CD4-positive, alpha-beta memory T cell (primary cell): ENCODE measurements around the gene IFIH1. TPM values are rescaled to one million over a fixed set of nuclear protein-coding genes. Genes with fewer than 3 reads are reported as not detected.

Experiments used
- CTCF ChIA-PET: fragments of 350-600 bp; sonication (Branson Sonifier 250); formaldehyde crosslinking; loops from one replicate; lab custom pipeline; 2021; ENCODE audit warnings: inconsistent platforms; ENCODE audit not compliant: partially characterized antibody; lab: Charles Lee
- POLR2A ChIA-PET: fragments of 350-600 bp; sonication (Branson Sonifier 250); formaldehyde crosslinking; loops from one replicate; lab custom pipeline; 2021; ENCODE audit not compliant: partially characterized antibody; lab: Charles Lee
- DNase-seq, 5 donors: peaks; one replicate each; pipeline versions ENCODE4 v3.0.0 to v3.0.0-alpha.2; 2020 to 2022; ENCODE audit warnings: mixed read lengths in 1 of 5
- H3K27ac ChIP-seq: one replicate; pipeline ENCODE4 v1.7.0; 2013; ENCODE audit warnings: low read depth, low read length
- H3K27me3 ChIP-seq: 2 replicates; pipeline ENCODE4 v1.7.0; 2013; ENCODE audit warnings: mild to moderate bottlenecking, low read length, moderate library complexity; ENCODE audit not compliant: insufficient read depth
- H3K36me3 ChIP-seq: 2 replicates; pipeline ENCODE4 v1.7.0; 2013; ENCODE audit warnings: mild to moderate bottlenecking, low read length, moderate library complexity; ENCODE audit not compliant: insufficient read depth
- H3K4me1 ChIP-seq: 2 replicates; pipeline ENCODE4 v1.7.0; 2013; ENCODE audit warnings: mild to moderate bottlenecking, low read length, moderate library complexity; ENCODE audit not compliant: insufficient read depth
- H3K4me3 ChIP-seq, 2 donors: one replicate each; pipeline ENCODE4 v1.7.0; 2013; ENCODE audit warnings: low read length in 2 of 2, mild to moderate bottlenecking in 1 of 2
- H3K9me3 ChIP-seq, 2 donors: one replicate each; pipeline ENCODE4 v1.7.0; 2013; ENCODE audit warnings: low read length in 2 of 2, control low read depth in 1 of 2; ENCODE audit not compliant: control insufficient read depth in 1 of 2
- H3K27ac Mint-ChIP-seq, 7 donors: one replicate each; pipeline ENCODE4 v1.8.0; 2020 to 2021; ENCODE audit warnings: mixed read lengths in 7 of 7, mild to moderate bottlenecking in 6 of 7, inconsistent platforms in 3 of 7, moderate library complexity in 3 of 7
- H3K27me3 Mint-ChIP-seq, 2 donors: one replicate each; pipeline ENCODE4 v1.8.0; 2020 to 2021; ENCODE audit warnings: mixed read lengths in 2 of 2
- H3K36me3 Mint-ChIP-seq, 2 donors: one replicate each; pipeline ENCODE4 v1.8.0; 2020 to 2021; ENCODE audit warnings: mixed read lengths in 2 of 2, inconsistent platforms in 1 of 2, mild to moderate bottlenecking in 1 of 2
- H3K4me1 Mint-ChIP-seq, 4 donors: one replicate each; pipeline ENCODE4 v1.8.0; 2020 to 2021; ENCODE audit warnings: mixed read lengths in 4 of 4, mild to moderate bottlenecking in 1 of 4
- H3K4me3 Mint-ChIP-seq, 8 donors: one replicate each; pipeline ENCODE4 v1.8.0; 2020 to 2021; ENCODE audit warnings: mixed read lengths in 8 of 8, mild to moderate bottlenecking in 7 of 8, moderate library complexity in 6 of 8, inconsistent platforms in 3 of 8
- H3K9me3 Mint-ChIP-seq, 8 donors: one replicate each; pipeline ENCODE4 v1.8.0; 2020 to 2021; ENCODE audit warnings: mixed read lengths in 8 of 8, mild to moderate bottlenecking in 5 of 8, inconsistent platforms in 3 of 8, moderate library complexity in 1 of 8
- intact Hi-C: fragments of 100-400 bp; cut with micrococcal nuclease; formaldehyde crosslinking; loops from one replicate; pipeline ENCODE4 v1.15.1; 2023
- polyA plus RNA-seq, 2 donors: library from polyadenylated mRNA; unstranded; fragments of 300-500 nt; fragmentation: Illumina TruSeq; gene quantifications; one replicate each; pipeline ENCODE4 v1.2.3, GENCODE V29; 2021
- total RNA-seq, 2 experiments: library from RNA; stranded (reverse); gene quantifications; one replicate each; pipeline ENCODE4 v1.2.3, GENCODE V29; 2021

The IFIH1 gene
- 10 to 100 TPM; 30.1 to 31.2 TPM for total RNA-seq
- 10 to 100 TPM; 13.1 to 24.1 TPM for polyA plus RNA-seq

DNA sequence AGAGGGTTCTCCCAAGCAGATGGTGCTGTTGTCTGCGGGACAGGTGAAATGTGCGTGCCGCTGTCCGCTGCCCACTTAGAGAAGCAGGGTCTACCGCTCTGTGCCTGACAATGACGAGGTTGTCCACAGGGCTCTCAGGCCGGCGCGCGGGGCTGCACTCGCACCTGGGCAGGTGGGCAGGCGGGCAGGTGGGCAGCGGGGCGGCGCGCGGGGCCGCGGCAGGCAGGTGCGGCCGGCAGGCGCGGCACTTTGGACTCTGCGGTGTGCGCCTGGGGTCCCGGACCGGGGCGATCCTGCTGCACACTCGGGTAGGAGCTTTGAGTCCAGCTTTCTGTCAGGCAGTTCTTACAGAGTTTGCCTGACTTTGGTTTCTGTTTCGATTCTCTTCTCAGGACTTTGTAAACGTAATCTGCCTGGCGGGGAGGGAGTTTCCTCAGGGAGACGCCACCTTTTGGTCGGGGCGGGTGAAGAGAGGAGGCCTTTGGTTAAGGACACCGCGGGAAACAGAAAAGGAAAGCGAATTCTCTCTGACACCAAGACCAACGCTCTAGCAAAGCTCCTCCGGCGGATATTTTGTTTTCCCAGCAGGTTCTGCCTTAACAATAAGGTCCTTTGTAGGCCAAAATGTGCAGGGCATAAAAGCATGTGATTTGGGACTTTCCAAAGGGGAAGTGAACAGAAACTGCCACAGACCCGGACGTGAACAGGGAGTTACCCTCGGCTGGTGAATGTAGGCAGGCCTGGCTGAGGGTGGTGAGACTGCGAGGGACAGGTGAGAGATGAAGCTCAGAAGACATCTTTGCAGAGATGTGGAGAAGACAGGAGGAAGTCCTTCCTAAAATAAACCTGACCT, at the start of gene IFIH1:
TSS of gene IFIH1 (minus strand) at position 357 of the 853 bp plus-strand sequence. CDS start 377 bp downstream, outside the sequence.
- no peaks in the 10 kb centered on the region for H3K9me3 ChIP-seq
- H3K27me3 ChIP-seq: no peaks in the 10 kb centered on the region
- H3K27ac ChIP-seq: peak within 1 kb of the TSS; percentile 97
- Mint-ChIP-seq H3K4me1 (peaks cover 48 to 65% (median 57%) of the 10 kb centered on the region in 4 donors), H3K27ac (peak within 1 kb of the TSS; percentile 98 to 100 (median 99)), H3K9me3 (no peaks in the 10 kb centered on the region), H3K36me3 (peaks cover 9 to 17% of the 10 kb centered on the region in 2 donors), H3K27me3 (no peaks in the 10 kb centered on the region), H3K4me3 (peak within 1 kb of the TSS; percentile 93 to 100 (median 98))
- H3K4me3 ChIP-seq: peak within 1 kb of the TSS; percentile 93 to 97
- peaks cover 56% of the 10 kb centered on the region for H3K4me1 ChIP-seq
- CTCF ChIA-PET: interaction anchor here (1.0 to 5.9 kb wide), 6 partner anchors 10 to 25 kb away, joined by 3 to 81 read pairs (median 20); partner anchors contain the start of gene GCA
- no peaks in the 10 kb centered on the region for H3K36me3 ChIP-seq
- DNase-seq: peak; percentile 82 to 93 (median 83)
- intact Hi-C loops: loop anchor here (1.0 to 10.0 kb wide), 5 partner anchors 17 to 1011 kb away; partner anchors contain the start of genes GCA and PSMD14
- POLR2A ChIA-PET: interaction anchor here (0.6 to 3.4 kb wide), 12 partner anchors 10 to 365 kb away, joined by 3 to 28 read pairs (median 4); partner anchors contain the start of gene GCA

DNA sequence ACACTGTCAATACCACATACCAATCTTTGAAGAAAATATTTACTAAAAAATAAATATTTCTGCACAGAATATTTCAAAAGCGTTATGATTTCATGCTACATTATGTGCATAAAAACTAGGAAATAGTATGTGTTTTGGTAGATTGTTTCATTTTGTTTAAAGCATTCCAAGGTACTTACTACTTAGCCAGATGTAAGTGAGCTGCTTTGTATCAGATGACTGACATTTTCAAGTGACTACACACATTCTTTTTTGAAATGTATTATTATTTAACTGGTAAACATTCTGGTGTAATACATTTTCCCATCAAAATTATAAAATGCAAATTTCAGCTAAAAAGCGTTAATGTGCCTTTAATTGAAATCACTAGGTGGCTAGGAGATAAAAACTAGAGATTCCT, 46.9 kb upstream of the IFIH1 start:
- no peaks in the 10 kb centered on the region for H3K9me3 Mint-ChIP-seq
- intact Hi-C loops: no loop called here
- H3K4me3 Mint-ChIP-seq: no peak overlapping the region

DNA sequence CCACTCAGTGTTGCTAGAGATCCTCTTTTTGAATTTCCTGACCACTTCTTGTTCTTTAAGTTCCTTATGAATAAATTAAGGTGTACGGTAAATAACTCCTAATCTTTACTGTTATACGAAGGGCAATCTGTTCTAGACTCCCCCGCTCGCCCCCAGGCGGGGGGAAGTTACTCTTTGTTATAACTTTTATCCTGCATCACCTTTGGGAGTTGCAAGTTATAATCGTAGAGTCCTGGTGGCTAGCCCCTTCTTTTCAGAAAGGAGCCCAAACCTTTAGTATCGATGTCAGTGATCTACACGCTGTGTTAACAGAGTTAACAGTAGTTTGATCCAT, 26.1 kb upstream of the IFIH1 start:
- Histone ChIP-seq H3K4me3 (peak overlapping the region; percentile 50 to 90), H3K36me3 (no peaks in the 10 kb centered on the region), H3K27ac (peak overlapping the region; percentile 60), H3K27me3 (no peaks in the 10 kb centered on the region), H3K9me3 (no peaks in the 10 kb centered on the region), H3K4me1 (peaks cover 10% of the 10 kb centered on the region)
- Mint-ChIP-seq H3K27me3 (no peaks in the 10 kb centered on the region), H3K4me1 (peaks cover 11 to 20% (median 16%) of the 10 kb centered on the region in 4 donors), H3K27ac (peak overlapping the region in 6 of 7 donors; percentile 14 to 91 (median 84)), H3K36me3 (peaks cover 3 to 5% of the 10 kb centered on the region in 2 donors), H3K4me3 (peak overlapping the region; percentile 87 to 97 (median 91)), H3K9me3 (peaks cover 0 to 3% (median 0%) of the 10 kb centered on the region in 8 donors)
- intact Hi-C loops: loop anchor here (1.0 kb wide), 1 partner anchor 26 kb away; the partner anchor contains the start of gene IFIH1
- DNase-seq: no peak
- CTCF ChIA-PET: interaction anchor here (0.8 to 2.5 kb wide), 3 partner anchors 10 to 25 kb away, joined by 4 to 16 read pairs (median 14); partner anchors contain the start of gene IFIH1
- POLR2A ChIA-PET: interaction anchor here (2.7 kb wide), 1 partner anchor 26 kb away, joined by 28 read pairs; the partner anchor contains the start of gene IFIH1

More for the DNA sequence above, 46.9 kb upstream of the IFIH1 start:
- H3K27ac Mint-ChIP-seq: no peak overlapping the region
- ChIA-PET CTCF (no interaction called here), POLR2A (no interaction called here)
- no peaks in the 10 kb centered on the region for H3K27me3 ChIP-seq
- DNase-seq: no peak
- H3K36me3 ChIP-seq: no peaks in the 10 kb centered on the region
- no peaks in the 10 kb centered on the region for H3K4me1 Mint-ChIP-seq
- no peaks in the 10 kb centered on the region for H3K27me3 Mint-ChIP-seq
- H3K4me1 ChIP-seq: no peaks in the 10 kb centered on the region
- no peak overlapping the region for H3K27ac ChIP-seq
- H3K4me3 ChIP-seq: no peak overlapping the region
- H3K36me3 Mint-ChIP-seq: peaks cover 1 to 6% of the 10 kb centered on the region in 2 donors
- no peaks in the 10 kb centered on the region for H3K9me3 ChIP-seq

DNA sequence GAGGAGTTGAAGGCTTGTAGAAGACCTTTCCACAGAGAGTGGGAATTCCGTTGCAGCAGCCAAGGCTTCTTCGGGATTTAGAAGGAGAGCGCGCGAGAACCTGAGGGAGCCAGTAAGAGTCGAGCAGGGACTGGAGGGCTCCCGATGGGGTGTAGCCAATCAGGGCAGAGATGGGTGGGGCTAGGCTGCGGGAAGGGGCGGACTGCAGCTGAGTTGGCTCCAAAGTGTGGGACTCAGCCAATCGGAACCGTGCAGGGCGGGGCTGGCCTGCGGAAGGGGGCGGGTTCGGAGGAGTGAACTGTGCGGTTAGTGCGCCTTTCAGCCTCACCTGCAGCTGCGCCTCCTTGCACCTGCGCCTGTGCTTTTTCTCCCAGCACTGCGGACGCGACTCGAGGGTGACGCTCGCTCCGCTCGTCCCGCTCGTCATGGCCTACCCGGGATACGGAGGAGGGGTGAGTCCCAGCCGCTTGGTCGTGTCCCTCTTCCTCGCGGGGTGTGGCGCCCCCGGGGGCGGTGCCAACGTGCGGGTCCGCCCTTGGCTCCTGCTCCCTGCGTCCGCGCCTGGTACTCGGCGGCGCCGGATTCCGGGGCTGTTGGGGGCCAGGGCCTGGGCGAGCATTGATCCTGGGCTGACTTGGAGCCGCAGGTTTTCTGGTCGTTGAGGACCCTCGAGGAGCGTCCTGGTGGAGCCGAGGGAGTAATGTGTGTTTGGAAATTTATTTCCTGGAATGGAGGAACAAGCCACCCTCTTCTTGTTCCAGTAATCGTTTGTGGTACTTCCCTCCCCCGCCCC, 25.5 kb upstream of the IFIH1 start, which contains the start of gene GCA:
TSS of gene GCA (plus strand) at position 309 of the 793 bp plus-strand sequence. CDS start at position 426, 117 bp downstream.
- peaks cover 10% of the 10 kb centered on the region for H3K4me1 ChIP-seq
- H3K9me3 ChIP-seq: no peaks in the 10 kb centered on the region
- peak within 1 kb of the TSS; percentile 60 for H3K27ac ChIP-seq
- H3K4me3 Mint-ChIP-seq: peak within 1 kb of the TSS; percentile 87 to 97 (median 91)
- no peaks in the 10 kb centered on the region for H3K27me3 ChIP-seq
- H3K36me3 Mint-ChIP-seq: peaks cover 3 to 5% of the 10 kb centered on the region in 2 donors
- ChIA-PET CTCF (interaction anchor here (0.9 to 2.5 kb wide), 5 partner anchors 10 to 390 kb away, joined by 3 to 16 read pairs (median 14); partner anchors contain the start of gene IFIH1), POLR2A (interaction anchor here (2.7 kb wide), 1 partner anchor 25 kb away, joined by 28 read pairs; the partner anchor contains the start of gene IFIH1)
- H3K4me3 ChIP-seq: peak within 1 kb of the TSS; percentile 50 to 90
- H3K9me3 Mint-ChIP-seq: peaks cover 0 to 3% (median 0%) of the 10 kb centered on the region in 8 donors
- peaks cover 11 to 20% (median 16%) of the 10 kb centered on the region in 4 donors for H3K4me1 Mint-ChIP-seq
- no peaks in the 10 kb centered on the region for H3K36me3 ChIP-seq
- intact Hi-C loops: loop anchor here (1.0 kb wide), 1 partner anchor 26 kb away; the partner anchor contains the start of gene IFIH1
- H3K27ac Mint-ChIP-seq: peak within 1 kb of the TSS; percentile 61 to 96 (median 91)
- no peaks in the 10 kb centered on the region for H3K27me3 Mint-ChIP-seq
- peak; percentile 97 to 98 (median 98) for DNase-seq

DNA sequence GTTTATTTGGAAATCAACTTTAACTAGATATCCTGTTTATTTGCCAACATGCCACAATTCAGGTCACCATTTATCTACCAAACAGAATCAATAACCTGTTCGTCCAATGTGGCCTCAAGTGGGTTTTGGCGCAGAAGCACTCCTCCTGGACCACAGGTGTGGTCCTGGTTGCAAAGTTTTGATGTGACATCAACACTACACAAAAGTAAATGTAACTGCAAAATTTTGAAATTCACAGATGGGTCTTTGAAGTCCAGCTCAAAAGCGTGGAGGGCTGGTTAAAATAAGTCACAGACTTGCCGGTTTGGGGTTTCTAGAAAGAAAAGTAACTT, 25.0 kb upstream of the IFIH1 start:
- no peaks in the 10 kb centered on the region for H3K27me3 Mint-ChIP-seq
- DNase-seq: no peak
- peak overlapping the region; percentile 87 to 97 (median 91) for H3K4me3 Mint-ChIP-seq
- H3K9me3 Mint-ChIP-seq: peaks cover 0 to 3% (median 0%) of the 10 kb centered on the region in 8 donors
- no peak overlapping the region for H3K27ac ChIP-seq
- peaks cover 3 to 5% of the 10 kb centered on the region in 2 donors for H3K36me3 Mint-ChIP-seq
- peak overlapping the region; percentile 50 to 90 for H3K4me3 ChIP-seq
- H3K9me3 ChIP-seq: no peaks in the 10 kb centered on the region
- H3K4me1 ChIP-seq: peaks cover 10% of the 10 kb centered on the region
- CTCF ChIA-PET: interaction anchor here (0.9 to 2.5 kb wide), 5 partner anchors 9 to 389 kb away, joined by 3 to 16 read pairs (median 14); partner anchors contain the start of gene IFIH1
- peak overlapping the region; percentile 61 to 96 (median 84) for H3K27ac Mint-ChIP-seq
- POLR2A ChIA-PET: interaction anchor here (2.7 kb wide), 1 partner anchor 25 kb away, joined by 28 read pairs; the partner anchor contains the start of gene IFIH1
- H3K36me3 ChIP-seq: no peaks in the 10 kb centered on the region
- no peaks in the 10 kb centered on the region for H3K27me3 ChIP-seq
- H3K4me1 Mint-ChIP-seq: peaks cover 11 to 20% (median 16%) of the 10 kb centered on the region in 4 donors
- intact Hi-C loops: no loop called here

DNA sequence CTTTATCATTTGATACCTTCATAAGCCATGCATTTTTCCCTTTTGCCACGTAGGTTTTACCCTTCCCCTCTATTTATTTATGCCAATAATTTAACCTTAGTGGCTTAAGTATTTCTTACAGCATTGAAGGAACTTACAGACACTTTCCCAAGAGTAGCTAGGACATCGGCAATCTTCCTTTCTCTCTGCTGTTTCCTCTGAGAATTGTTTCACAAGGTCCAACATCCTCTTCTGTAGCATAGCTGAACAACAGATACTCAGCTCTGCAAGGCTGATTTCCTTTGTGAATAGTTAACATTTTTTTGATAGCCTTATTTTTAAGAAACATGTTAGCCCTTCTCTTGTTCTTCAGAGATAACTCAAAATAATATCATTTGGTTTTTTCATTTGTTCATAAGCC, 24.4 kb upstream of the IFIH1 start:
- no peaks in the 10 kb centered on the region for H3K27me3 ChIP-seq
- no peak overlapping the region for H3K27ac ChIP-seq
- Mint-ChIP-seq H3K27me3 (no peaks in the 10 kb centered on the region), H3K27ac (no peak overlapping the region), H3K9me3 (peaks cover 0 to 3% (median 0%) of the 10 kb centered on the region in 8 donors), H3K4me1 (peaks cover 11 to 20% (median 16%) of the 10 kb centered on the region in 4 donors), H3K36me3 (peaks cover under 1 to 5% of the 10 kb centered on the region in 2 donors), H3K4me3 (peak overlapping the region in 4 of 8 donors; percentile 20 to 93 (median 91))
- no peaks in the 10 kb centered on the region for H3K36me3 ChIP-seq
- no peaks in the 10 kb centered on the region for H3K9me3 ChIP-seq
- POLR2A ChIA-PET: interaction anchor here (0.6 to 2.7 kb wide), 2 partner anchors 15 to 24 kb away, joined by 3 to 28 read pairs; partner anchors contain the start of gene IFIH1
- DNase-seq: no peak
- H3K4me1 ChIP-seq: peaks cover 10% of the 10 kb centered on the region
- intact Hi-C loops: no loop called here
- CTCF ChIA-PET: interaction anchor here (2.2 to 2.5 kb wide), 3 partner anchors 8 to 44 kb away, joined by 14 to 16 read pairs (median 15); partner anchors contain the start of gene IFIH1
- H3K4me3 ChIP-seq: no peak overlapping the region
